Left renal pelvis (tissue), 4 donors: ENCODE data around the gene GASK1A. TPM values are rescaled to one million over a fixed set of nuclear protein-coding genes. Genes with fewer than 3 reads are reported as not detected.
"Not testable (repeated sequence)": the region's sequence is repeated elsewhere in the genome, so short reads cannot be mapped to it uniquely, and the experiment has no call there.

Source experiments
- DNase-seq, 4 donors: peaks; one replicate each; pipeline ENCODE4 v3.0.0-alpha.2; 2013; ENCODE audit warnings: low read depth in 4 of 4, low spot score in 3 of 4
- polyA plus RNA-seq, 4 donors: library from polyadenylated mRNA; unstranded; fragments of 120-200 nt; gene quantifications; one replicate each; pipeline ENCODE4 v1.2.1, GENCODE V29; 2013; ENCODE audit not compliant: insufficient read length in 4 of 4

Gene GASK1A
- polyA plus RNA-seq, 4 donors = 3.6 to 7.8 (median 4.0) TPM

DNA sequence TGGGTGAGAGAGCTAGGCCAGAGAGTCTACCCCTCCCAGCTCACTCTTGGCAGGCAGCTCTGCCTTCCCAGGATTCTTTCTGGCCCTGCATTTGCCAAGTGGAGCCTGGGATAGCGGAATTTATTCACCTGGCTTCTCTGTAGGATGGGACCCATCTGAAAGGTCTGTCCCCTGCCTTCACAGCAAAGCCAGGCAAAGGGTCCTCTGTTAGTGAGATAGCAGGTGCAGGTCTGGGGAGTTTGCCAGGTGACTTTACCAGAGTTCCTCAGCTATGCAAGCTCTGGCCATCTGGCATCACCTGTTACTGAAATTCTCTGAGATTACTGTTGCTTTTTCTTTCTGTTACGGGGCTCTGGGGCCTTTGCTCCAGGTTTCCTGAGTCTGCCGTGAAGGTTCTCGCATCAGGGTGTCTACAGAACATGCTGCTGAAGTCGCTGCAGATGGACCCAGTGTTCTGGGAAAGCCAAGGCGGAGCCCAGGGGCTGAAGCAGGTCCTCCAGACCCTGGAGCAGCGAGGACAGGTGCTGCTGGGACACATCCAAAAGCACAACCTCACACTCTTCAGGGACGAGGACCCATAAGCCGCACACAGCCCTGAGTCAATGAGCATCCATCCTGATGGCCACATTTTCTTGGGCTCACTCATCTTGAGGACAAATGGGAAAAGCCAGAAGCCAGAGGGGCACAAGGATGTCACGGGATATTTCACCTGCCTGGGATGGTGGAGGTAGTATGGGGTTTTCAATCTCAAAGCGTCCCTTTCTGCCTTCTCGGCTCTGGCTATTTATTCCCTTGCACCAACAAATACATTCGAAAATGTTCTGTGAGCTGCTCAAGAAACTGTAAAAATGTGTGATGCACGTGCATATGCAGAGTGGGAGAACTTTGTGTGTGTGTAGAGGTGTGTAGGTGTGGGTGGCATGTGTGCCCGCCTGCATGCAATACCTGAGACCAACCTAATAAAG is 77.0 kb downstream of the GASK1A start:
- DNase-seq = no peak

DNA sequence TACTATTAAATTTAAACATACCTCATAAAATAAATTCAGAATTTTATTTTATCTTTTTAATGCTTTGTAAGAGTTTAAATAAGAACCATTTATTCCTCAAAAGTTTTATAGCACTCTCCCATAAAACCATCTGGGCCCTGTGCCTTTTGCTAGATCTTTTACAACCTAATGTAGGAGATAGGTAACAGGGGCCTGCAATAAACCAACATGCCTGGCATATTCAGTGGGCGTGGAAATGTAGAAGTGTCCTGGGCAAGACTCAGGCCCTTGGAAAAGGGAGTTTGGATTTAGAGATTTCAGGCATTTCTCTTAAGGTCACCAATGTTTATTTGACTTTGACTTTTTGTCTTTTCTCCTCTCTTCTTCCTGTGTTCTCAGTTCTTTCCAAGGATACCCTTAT is 80.3 kb downstream of the GASK1A start:
- no peak for DNase-seq

DNA sequence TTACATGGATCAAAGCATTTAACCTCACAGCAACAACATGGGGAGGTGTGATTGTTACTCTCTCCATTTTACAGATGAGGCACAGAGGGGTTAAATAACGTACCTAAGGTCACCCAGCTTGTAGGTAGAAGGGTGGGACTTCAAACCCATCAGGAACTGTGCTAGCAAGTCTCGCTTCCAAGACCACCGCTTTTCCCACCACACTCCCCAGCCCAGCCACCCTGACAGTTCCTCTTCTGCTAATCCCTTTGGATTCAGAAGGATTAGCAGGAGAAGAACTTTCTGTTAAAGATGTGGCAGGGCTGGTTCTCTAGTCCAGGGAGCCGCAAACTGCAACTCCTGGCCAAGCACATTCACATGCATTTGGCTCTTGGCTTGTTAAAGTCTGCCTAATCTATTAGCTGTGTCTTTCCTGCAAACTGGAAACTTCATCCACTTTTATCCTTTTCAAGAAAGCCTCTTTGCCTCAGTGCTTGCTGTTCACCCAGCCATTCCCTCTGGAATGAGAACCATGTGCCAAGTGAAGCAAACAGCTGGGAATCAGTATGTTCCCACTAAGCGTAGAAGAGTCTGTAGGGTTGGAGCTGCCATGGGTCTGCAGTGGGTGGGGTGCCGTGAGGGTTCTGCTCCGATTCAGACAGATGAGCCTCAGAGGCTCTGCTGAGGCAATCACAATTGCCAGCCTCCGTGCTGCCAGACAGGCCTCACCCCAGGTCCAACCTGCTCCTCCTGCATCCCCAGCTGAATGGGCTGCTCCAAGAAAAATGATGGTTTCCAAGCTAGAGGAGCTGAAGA is 82.2 kb downstream of the GASK1A start:
- DNase-seq = no peak

DNA sequence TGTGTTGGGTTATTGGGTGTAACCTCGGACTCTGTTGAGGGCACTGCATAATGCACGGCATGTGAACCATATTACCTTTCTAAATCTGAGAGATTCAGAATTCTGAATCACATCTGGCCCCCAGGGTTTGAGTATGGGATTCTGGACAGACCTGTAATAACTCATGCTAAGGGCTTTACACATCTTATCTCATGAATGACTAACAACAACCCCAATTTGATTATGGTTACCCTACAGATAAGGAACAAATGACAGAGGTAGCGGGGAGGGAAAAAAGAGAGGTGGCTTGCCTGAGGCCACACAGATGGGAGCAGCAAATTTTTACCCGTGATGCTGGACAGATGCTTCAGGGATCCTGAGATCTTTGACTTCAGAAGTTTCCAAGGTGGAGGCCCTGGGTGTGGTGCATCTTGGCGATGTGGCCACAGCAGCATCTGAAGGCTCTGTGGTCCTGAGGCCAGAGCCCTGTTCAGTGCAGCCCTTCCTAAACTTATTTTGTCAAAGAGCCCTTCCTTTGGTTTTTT is 83.0 kb downstream of the GASK1A start:
- no peak for DNase-seq

DNA sequence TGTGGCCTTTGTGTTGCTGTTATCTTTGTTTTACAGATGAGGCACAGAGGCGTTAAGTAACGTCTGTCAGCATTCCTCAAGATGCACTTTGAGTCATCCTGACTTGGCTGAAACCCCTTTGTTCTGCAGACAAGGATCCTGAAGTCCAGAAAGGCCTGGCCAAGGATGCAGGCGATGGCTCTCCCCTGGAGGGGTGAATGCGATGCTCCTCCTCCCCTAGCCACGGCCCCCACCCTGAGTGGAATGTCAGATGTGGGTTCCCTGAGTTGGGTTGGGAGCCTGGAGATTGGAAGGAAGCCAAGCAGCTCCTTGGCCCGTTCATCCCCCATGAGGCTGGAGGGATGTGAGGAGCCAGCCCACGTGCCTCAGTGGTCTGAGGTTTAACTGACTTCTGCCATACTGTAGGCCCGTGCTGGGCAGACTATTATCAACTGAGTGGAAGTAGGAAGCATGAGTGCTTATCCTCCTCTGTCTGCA is 83.5 kb downstream of the GASK1A start:
- DNase-seq = no peak

DNA sequence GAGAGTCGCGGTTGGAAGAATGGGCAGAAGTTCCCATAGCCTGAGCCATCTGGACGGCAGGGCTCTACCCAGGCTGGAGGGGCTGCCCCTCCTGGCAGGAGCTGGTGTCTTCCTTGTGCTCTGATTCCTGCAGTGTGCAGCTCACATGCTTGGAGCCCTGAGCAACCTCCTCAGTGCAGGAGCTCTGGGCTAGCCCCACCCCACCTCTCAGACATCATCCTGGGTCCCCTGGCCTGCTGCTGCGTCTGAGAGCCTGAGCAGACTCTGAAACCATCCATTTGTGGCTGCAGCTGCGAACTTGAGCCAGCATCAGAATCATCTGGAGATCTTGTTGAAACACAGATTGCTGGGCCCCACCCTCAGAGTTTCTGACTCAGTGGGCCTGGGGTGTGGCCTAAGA is 84.0 kb downstream of the GASK1A start:
- no peak for DNase-seq

DNA sequence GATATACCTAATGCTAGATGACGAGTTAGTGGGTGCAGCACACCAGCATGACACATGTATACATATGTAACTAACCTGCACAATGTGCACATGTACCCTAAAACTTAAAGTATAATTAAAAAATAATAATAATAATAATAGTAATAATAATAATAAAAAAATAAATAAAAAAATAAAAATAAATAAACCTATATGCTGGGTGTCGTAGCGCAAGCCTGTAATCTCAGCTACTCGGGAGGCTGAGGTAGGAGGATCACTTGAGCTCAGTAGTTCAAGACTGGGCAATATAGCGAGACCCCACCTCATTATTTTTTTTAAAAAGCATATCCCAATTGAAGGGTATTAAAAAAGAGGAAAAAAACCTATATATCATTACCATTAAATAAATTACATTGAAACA is 91.6 kb downstream of the GASK1A start:
- not testable (repeated sequence) for DNase-seq

DNA sequence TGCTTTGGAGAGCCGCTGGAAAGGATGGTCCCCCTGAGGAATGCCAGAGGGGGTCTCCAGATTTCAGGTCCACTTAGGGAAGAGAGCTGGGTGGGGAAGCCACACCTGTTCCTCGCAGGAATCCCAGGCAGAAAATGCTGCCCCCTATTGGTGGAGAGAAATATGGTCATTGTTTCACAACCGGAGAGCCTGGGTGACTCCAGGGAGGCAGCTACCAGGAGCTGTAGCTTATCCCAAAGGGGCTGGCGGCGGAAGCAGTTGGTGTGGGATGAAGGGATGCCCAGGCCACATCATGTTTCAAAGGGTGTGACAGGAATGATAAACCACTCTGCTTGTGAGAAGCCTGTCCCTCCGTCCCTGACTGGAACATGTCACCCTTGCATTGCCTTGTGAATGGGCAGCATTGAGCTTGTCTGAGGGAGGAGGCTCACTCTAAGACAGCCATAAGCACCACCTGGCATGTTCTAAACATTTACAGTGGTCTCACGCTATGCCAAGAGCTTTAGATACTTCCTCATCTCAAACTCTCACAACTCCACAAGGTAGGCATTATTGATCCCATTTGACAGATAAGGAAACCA is 92.3 kb downstream of the GASK1A start:
- no peak for DNase-seq

DNA sequence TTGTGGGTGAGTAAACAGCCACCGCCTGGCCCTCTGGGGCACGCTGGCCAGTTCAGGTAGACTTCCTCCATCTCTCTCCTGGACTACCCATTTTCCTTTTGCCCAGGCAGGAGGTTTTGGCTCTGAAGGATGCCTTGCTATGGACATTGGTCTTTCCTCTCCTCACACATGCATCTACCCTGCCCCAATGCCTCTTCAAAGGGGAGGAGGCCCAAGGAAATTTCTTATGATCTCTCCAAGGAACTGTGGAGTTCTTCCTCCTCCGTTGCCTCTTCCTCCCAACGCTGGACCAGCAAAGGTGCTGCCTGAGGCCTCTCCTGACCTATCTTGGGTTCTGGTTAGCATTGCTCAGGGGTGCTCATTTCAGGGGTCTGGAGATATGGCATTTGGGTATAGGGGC is 93.2 kb downstream of the GASK1A start:
- DNase-seq = no peak

DNA sequence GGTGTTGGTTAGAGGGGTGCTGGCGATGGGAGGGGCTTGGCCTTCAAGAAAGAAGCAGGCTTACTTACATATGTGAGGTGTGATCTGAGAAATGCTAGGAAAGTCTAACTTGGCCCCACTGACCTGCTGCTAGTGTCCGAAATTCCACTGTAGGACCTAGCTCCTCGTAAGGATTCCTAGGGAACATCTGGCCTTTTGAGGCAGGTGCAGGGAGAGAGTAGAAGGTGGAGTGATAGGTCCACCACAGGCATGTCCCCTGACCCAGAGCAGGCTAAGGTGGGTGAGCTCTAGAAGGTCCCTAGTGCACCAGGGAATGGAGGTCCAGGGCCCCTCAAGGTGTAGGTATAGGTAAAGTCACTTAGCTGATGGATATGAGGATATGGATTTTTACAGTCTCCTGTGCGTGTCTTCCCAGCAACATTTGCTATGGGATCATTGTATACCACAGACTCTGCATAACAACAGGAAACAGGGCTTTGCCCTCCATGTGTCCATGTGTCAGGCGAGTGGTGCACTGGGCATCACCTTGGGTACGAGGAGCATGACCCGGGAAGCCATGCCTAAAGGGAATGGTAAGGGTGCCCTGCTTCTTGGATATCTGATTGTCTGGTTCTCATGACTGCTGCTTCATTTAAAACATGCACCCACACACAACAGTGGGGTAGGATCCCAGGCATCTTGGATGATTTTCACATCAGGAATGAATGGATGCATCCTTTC is 94.2 kb downstream of the GASK1A start:
- no peak for DNase-seq

DNA sequence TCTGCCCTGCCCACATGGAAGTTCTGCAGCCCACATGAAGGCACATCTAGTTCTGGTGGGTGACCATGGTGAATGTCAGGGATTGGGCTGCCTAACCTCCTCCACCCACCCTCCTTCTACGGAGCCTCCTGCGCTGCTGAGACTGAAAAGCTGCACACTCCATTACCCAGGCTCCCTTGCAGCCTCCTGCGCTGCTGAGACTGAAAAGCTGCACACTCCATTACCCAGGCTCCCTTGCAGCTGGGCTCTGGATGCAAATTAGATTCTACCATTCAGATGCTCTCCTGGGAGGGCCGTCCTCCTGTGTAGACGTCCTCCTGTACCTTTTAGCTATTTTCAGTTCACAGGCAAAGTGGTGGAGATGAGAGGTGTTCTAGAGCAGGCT is 94.7 kb downstream of the GASK1A start:
- DNase-seq = no peak

DNA sequence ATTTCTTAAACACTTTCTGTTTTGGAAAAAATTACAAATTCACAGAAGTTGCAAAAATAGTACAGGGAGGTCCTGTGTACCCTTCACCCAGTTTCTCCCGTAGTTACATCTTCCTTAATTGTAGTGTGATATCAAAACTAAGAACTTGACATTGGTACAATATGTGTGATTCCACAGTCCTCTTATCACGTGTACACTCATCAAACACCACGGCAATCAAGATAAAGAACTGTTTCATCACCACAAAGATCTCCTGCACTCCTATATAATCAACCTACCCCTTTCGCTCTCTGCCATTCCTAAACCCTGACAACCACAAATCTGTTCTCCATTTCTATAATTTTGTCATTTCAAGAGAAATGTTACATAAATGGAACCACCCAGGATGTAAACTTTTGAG is 95.4 kb downstream of the GASK1A start:
- no peak for DNase-seq

DNA sequence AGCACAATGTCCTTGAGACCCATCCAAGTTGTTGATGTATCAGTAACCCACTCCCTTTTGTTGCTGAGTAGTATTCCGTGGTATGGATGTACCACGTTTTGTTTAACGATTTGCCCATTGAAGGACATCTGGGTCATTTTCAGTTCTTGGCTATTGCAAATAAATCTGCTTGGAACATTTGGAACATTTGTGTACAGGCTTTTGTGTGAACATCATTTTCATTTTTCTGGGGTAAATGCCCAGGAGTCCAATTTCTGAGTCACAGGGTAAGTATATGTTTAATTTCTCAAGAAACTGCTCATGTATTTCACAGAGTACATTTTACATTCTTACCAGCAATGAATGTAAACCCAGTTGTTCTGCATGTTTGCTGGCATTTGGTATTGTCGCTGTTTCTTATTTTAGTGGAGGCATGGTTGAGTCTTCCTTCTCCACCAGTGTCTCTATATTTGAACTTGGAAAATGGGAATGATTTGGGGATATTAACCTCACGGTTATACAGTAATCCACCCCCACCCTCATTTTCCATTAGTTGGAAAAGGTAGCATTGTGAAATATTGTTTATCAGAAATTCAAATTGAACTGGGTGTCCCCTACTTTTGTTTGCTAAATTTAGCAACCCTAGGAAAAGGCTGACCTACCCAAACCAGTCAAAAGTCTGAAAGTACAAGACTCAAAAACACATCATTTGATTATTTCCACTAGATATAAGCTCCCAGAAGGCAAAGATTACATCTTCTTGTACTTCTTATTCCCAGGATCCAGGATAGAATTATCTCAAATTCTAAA is 96.0 kb downstream of the GASK1A start:
- no peak for DNase-seq

DNA sequence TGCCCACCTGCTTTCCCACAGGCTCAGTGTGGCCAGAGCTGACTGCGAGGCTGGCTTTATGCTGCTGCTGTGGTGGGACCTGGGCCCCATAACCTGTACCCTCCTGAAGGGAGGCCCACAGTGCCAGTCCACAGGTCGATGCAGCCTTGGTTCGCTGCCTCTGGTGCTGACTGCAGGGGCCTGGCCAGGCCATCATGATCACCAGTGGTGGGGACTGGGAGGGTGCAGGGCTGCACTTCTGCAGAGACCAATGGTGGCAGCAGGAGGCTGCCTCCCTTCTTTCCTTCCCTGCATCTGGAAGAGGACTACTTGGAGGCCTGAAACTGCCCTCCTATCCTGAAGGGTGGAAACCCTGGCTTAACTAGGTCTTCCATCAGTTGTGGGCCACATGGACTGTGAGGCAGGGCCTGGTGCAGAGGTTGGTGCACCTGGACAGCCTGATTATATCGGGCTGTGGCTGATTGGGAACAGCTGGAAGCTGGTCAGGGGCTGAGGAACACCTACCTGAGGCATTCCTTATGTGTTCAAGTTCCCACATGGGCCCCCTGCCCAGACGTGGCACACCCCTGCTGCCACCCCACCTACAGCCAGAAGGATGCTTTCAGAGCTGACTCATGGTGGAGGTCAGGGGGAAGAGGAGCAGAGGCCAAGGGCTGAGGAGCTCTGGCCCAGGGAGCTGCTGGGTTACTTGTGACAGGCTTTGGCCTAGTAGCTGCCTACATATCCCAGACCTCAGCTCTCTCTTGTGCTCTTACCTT is 97.0 kb downstream of the GASK1A start:
- DNase-seq = no peak

DNA sequence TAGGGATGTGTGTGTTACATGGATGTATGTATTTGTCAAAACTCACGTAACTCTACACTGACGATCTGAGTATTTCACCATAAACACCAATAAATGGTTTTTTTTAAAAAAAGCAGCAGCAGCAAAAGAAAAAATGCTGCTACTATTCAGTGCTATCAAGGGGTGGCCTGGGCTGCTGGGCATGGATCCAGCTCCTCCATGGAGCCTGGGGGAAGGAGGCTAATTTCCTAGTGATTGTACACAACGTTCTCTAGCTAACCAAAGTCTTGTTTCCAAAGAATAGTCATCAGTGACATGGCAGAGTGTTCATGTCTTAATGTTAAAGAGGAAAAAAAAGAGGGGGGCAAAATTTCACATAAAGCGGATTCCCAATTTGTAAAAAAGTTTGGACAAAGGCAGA is 97.7 kb downstream of the GASK1A start:
- DNase-seq = no peak

DNA sequence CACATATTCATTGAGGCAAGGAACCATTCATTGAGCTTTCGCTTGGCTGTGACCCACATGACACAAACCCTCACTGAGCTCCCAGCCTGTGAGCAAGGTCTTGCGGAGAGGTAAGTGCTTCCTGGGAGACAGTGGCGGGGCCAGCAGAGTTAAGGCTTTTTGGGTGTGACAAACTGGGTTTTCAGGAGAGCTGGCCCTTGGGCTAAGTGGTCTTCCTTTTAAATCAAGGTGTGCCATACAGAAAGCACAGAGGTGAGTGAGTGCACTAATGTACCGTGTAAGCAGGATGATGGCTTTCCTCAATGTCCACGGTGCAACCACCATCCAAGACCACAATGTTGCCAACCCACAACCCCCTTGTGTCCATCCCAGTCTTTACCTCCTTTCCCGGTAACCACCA is 98.2 kb downstream of the GASK1A start:
- DNase-seq = no peak

DNA sequence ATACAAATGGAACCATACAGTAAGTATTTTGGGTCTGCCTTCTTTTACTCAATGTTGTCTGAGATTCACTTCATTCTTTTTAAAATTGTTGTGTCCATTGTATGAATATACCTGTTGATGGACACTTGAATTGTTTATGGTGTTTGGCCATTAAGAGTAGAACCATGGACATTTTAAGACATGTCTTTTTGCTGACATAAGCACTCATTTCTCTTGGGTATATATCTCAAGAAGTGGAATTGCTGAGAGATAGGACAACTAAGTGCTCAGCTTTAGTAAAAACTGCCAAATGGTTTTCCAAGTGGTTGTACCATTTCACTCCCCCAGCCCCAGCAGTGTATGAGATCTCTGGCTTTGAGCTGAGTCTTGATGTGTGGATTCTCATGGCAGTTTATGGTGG is 98.6 kb downstream of the GASK1A start:
- no peak for DNase-seq

DNA sequence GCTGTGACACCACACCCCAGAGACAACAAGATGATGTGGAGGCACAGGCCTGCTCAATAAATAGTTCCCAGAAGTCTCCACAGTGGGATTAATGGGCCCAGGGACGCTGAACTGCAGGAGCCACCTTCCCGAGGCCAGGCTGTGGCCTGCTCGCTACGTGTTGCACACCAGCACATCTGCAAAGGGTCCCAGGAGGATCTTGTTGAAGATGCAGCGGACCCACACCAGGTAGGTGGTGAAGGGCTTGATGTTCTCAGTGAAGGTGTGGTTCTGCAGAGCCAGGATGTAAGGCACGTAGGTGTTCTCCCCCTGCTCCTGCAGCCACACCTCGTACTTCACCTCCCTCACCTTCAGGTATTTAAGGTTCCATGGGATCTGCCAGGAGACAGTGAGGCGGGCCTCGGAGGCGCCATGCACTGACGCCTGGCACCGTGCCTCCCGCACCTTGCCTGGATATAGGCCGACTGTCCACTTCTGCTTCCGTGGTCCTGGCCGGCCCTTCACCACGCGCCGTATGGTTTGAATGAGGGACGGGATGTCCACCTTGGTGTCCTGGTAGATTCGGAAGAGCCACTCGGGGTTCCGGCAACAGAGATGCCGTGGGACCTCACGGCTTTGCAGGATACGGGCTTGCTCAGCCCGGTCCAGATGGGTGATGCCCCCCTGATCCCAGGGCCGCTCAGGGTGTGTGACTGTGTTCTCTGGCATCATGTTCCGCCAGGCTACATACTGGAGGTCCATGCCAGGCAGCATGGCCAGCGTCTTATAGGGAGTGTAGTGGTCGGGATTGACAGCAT is 100.6 kb downstream of the GASK1A start:
- DNase-seq = no peak
